K562 (cell line): Measurements from ENCODE around the gene RARA. TPM values are rescaled to one million over a fixed set of nuclear protein-coding genes. Genes with fewer than 3 reads are reported as not detected.

ENCODE experiments used
- CLOCK ChIP-seq: fragments of 250-450 bp; sonication (Bioruptor Pico); IDR thresholded peaks from 2 replicates; pipeline ENCODE4 v1.4.0; 2020; ENCODE audit warnings: mild to moderate bottlenecking, moderate library complexity, borderline replicate concordance
- DEAF1 ChIP-seq: fragments of 450-650 bp; formaldehyde crosslinking; IDR thresholded peaks from 2 replicates; pipeline ENCODE4 v1.4.0; 2020; ENCODE audit warnings: mild to moderate bottlenecking, moderate library complexity
- ESRRA ChIP-seq: fragments of 450-650 bp; IDR thresholded peaks from 2 replicates; pipeline ENCODE4 v1.6.1; 2014; ENCODE audit warnings: low read depth, mild to moderate bottlenecking, moderate library complexity, borderline replicate concordance
- FOXP1 ChIP-seq: sonication (generic); formaldehyde crosslinking; IDR thresholded peaks from 2 replicates; pipeline ENCODE4 v1.8.0; 2022; ENCODE audit warnings: mild to moderate bottlenecking, missing genetic modification reagents
- HDGF ChIP-seq: fragments of 450-650 bp; IDR thresholded peaks from 2 replicates; pipeline ENCODE4 v1.6.1; 2016
- HMGN3 ChIP-seq: IDR thresholded peaks from 2 replicates; pipeline ENCODE4 v1.6.1; 2011; ENCODE audit warnings: borderline replicate concordance, low read depth, mild to moderate bottlenecking, mixed read lengths, low read length; ENCODE audit not compliant: insufficient read length; ENCODE audit errors: extremely low read depth
- KLF16 ChIP-seq: IDR thresholded peaks from 2 replicates; pipeline ENCODE4 v1.6.1; 2016; ENCODE audit warnings: antibody characterized with exemption
- MAFF ChIP-seq: IDR thresholded peaks from 2 replicates; pipeline ENCODE4 v1.6.1; 2012; ENCODE audit warnings: low read length, improper control_type of control experiment
- MYNN ChIP-seq, 2 experiments: sonication (generic); formaldehyde crosslinking in 1 of 2; IDR thresholded peaks; 2 replicates each; pipeline versions ENCODE4 v1.5.0 to v1.6.1; 2016 to 2020; ENCODE audit warnings: antibody characterized with exemption in 1 of 2, missing genetic modification reagents in 1 of 2
- PTBP1 ChIP-seq: fragments of 200-400 bp; formaldehyde crosslinking; IDR thresholded peaks from 2 replicates; pipeline ENCODE4 v1.6.1; 2017; ENCODE audit warnings: low read depth, low read length
- THRA ChIP-seq: fragments of 450-650 bp; IDR thresholded peaks from 2 replicates; pipeline ENCODE4 v1.6.1; 2017; ENCODE audit warnings: mild to moderate bottlenecking, moderate library complexity
- VEZF1 ChIP-seq: fragments of 200-800 bp; sonication (Bioruptor generic); IDR thresholded peaks from 2 replicates; pipeline ENCODE4 v1.6.1; 2017; ENCODE audit warnings: missing genetic modification characterization, missing compliant biosample characterization
- WHSC1 ChIP-seq: IDR thresholded peaks from one replicate; pipeline ENCODE4 v1.6.1; 2012; ENCODE audit warnings: low read length, control low read depth, inconsistent platforms
- YBX1 ChIP-seq: fragments of 450-650 bp; IDR thresholded peaks from 2 replicates; pipeline ENCODE4 v1.7.1; 2016; ENCODE audit warnings: mild to moderate bottlenecking
- ZNF184 ChIP-seq: sonication (generic); formaldehyde crosslinking; IDR thresholded peaks from 2 replicates; pipeline ENCODE4 v1.5.0; 2020; ENCODE audit warnings: missing genetic modification reagents
- ZNF609 ChIP-seq: sonication (generic); formaldehyde crosslinking; IDR thresholded peaks from 2 replicates; pipeline ENCODE4 v1.8.1; 2023; ENCODE audit warnings: missing genetic modification reagents, mild to moderate bottlenecking, borderline replicate concordance
- polyA plus RNA-seq, 8 experiments: library from polyadenylated mRNA; depleted of rRNA in 4 of 8; stranded (reverse) in 5 of 8; unstranded in 3 of 8; fragments of >200 nt; fragmentation: Nextera tagmentation in 2 of 8; fragmentation: Illumina TruSeq in 1 of 8; extraction: Ambion mirVana in 2 of 8; extraction: Trizol in 1 of 8; gene quantifications; 2 replicates each; pipeline versions ENCODE4 v1.2.1 to v1.2.3, GENCODE V29; 2011 to 2014; ENCODE audit warnings: inconsistent platforms in 1 of 8, missing spikeins in 1 of 8
- total RNA-seq, 7 experiments: library from RNA; depleted of rRNA in 6 of 7; stranded (reverse); fragments of >200 nt in 6 of 7; fragmentation: Illumina TruSeq in 2 of 7; extraction: Trizol in 2 of 7; gene quantifications; 2 replicates each; pipeline versions ENCODE4 v1.2.1 to v1.2.3, GENCODE V29; 2011 to 2021; ENCODE audit warnings: low replicate concordance in 1 of 7

RARA gene
- total and polyA plus RNA-seq, 9 of the 15 experiments (the other 6 are each of a cell fraction or from before 2014, with no cell fraction given), result 0.10 to 28.0 (median 7.9) TPM

GRCh38 chr17:40303009-40303657 lies 5.8 kb upstream of the RARA start (continued):
- TF ChIP-seq ZNF609, result no peak
- TF ChIP-seq THRA, result no peak
- no peak for TF ChIP-seq MAFF
- TF ChIP-seq WHSC1, result no peak
- TF ChIP-seq HDGF, result 0 out of 2 replicates have a peak, but pooled peaks have one; percentile 39
- TF ChIP-seq FOXP1 (CRISPR knock-in tag), result no peak
- no peak for TF ChIP-seq HMGN3
- peak; percentile 50; the same call in 1 of the 2 replicates for TF ChIP-seq MYNN (IDR thresholded peaks at IDR 0.05)
- TF ChIP-seq MYNN (CRISPR knock-in tag; IDR thresholded peaks at IDR 0.05), result no peak
- TF ChIP-seq PTBP1, result no peak
- TF ChIP-seq VEZF1 (CRISPR knock-in tag), result peak; percentile 35; the same call in 1 of the 2 replicates
- TF ChIP-seq YBX1, result no peak
- peak; percentile 79 for TF ChIP-seq DEAF1 (CRISPR knock-in tag)
- TF ChIP-seq ESRRA, result no peak
- TF ChIP-seq CLOCK (CRISPR knock-in tag), result no peak
- peak; percentile 18; the same call in 1 of the 2 replicates for TF ChIP-seq KLF16
- TF ChIP-seq ZNF184 (CRISPR knock-in tag), result no peak
